AG08395 (cell line): Measurements from ENCODE around the gene B4GAT1.

Source experiments
- DNase-seq: peaks from one replicate; pipeline ENCODE4 v3.0.0; 2012; ENCODE audit warnings: mixed read lengths, low spot score

B4GAT1 gene

GRCh38 chr11:66336234-66337102 is 11.0 kb downstream of the B4GAT1 start, which contains the start of gene RIN1:
RIN1 (minus strand) TSS chr11:66336434; CDS start chr11:66336402, 32 bp downstream.
- DNase-seq: peak; percentile 97

DNA sequence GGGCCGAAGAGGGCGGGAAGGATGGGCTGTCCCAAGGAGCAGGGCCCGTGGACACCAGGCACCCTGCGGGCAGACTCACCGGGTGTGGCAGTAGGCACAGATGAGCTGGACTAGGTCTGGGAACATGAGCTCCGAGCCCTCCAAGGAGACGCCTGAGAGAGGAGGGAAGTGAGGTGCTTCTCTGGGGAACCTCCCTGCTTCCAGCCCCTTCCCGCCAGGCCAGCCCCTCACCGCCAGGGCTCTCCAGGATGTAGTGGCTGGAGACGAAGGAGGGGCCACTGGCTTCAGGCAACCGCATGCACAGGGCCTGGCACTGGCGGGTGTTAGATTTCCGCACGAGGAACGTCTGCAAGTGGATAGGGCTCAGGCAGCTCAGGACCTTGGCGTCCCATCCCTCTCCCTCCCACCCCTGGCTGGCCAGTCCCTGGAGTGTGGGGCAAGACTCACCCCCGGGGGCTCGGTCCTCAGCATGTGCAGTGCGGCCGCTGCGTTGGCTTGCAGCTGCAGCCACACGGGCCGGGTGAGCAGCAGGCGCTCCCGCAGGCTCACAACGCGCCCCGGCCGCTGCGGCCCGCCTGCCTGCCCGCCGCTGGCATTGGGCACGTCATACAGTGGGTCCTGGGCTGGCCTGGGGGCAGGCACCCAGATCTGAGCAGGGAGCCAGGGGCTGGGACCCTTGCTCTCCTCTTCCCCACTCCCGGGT is 11.7 kb downstream of the B4GAT1 start:
- peak; percentile 44 for DNase-seq

DNA sequence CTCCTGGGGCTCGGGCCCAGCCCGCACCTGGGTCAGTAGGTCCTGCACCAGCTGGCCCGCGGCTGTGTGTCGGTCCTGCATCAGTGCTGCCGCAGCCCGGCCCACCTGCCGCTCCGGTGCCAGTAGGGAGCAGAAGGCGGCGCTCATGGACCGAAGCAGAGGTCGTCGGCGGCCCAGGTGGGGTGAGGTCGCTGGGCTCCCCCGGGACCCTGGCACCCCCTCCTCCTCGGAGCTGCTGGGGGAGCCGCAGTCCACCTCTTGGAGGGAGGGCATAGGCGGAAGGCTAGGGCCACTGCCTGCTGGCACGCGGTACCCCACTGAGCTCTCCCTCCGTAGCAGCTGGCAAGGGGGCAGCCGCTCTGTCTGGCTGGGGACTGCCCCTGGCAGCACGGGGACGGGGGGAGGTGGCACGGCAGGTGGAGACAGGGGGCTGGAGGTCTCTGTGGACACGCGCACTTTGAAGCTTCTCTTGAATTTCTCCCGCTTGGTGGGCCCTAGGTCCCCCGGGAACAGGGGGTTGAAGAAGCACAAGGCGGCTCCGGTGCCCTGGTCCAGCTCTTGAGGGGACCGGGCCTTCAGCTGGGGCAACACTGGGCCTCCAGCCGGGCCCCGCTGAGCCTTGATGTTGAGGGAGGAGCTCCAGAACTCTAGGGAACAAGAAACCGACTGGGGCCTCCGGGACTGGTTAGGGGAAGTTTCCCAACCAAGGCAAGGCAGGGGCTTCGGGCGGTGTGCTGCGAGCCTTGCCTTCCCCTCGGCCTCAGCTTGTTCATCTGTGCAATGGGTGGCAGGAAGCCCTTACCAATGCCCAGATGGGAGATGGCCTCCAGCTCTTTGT is 12.6 kb downstream of the B4GAT1 start:
- no peak for DNase-seq

DNA sequence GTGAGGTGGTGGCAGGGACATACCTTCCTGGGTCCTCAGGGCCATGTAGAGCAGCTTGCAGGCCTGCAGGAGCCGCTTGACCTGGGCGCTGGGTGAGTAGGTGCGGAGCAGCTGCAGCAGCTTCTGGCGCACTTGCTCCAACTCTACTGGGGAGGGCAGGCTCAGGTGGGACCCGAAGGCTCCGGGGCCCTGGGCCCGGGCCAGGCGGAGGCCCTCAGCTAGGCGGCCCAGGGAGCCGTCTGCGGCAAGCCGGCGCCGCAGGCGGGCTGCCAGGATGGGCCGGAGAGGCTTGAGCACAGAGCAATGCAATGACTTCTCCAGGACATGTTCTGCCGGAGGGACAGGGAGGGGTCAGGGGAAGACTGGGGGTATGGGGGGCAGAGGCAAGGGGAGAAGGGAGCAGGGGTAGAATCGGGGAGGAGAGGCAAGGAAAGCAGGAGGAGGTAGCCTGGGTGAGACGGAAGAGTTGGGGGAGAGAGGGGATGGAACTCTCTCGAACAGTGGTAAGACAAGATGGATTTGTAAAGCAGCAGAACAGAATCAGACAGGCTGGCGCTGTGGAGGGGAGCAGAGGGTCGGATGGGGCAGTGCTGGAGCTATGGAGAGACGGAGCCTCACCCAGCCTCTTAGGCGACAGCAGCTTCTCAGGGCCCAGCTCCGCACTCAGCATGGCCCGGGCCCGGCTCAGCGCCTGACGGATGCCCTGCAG is 13.4 kb downstream of the B4GAT1 start:
- DNase-seq: no peak

DNA sequence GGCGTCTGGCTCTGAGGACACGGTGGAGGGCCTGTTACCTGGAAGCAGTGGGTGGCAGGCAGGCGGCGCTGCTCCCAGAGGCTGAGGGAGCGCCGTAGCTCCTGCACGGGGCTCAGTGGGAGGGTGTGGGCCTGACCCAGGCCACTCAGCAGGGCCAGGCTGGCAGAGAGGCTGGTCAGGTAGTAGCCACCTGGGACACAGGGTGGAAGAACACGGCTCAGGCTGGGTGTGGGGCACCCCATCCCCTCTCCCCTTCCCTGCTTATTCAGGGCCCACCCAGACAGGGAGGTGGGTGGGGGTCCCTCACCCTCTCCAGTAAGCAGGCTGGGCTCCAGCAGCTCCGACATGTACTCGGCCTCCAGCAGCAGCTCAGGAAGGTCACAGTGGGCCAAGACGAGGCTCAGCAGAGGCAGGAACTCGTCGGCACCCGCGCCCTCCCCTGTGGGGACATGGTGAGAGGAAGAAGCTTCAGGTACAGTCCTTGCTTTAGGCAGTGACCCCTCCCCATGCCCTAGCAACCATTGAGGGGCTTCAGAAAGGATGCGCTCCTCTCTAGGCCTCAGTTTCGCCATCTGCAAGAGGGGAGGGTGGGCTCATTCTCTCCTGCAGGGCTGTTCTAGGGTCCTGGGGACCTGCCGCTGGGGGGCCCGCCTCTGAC is 14.1 kb downstream of the B4GAT1 start:
- no peak for DNase-seq

- no peak for DNase-seq
Observed at GRCh38 chr11:66332371-66333219, 14.8 kb downstream of the B4GAT1 start.

- no peak for DNase-seq
Observed at GRCh38 chr11:66331542-66332370, 15.7 kb downstream of the B4GAT1 start.

GRCh38 chr11:66330931-66331330 is 16.5 kb downstream of the B4GAT1 start:
- DNase-seq: no peak

GRCh38 chr11:66329165-66329673 is 18.2 kb downstream of the B4GAT1 start:
- no peak for DNase-seq

DNA sequence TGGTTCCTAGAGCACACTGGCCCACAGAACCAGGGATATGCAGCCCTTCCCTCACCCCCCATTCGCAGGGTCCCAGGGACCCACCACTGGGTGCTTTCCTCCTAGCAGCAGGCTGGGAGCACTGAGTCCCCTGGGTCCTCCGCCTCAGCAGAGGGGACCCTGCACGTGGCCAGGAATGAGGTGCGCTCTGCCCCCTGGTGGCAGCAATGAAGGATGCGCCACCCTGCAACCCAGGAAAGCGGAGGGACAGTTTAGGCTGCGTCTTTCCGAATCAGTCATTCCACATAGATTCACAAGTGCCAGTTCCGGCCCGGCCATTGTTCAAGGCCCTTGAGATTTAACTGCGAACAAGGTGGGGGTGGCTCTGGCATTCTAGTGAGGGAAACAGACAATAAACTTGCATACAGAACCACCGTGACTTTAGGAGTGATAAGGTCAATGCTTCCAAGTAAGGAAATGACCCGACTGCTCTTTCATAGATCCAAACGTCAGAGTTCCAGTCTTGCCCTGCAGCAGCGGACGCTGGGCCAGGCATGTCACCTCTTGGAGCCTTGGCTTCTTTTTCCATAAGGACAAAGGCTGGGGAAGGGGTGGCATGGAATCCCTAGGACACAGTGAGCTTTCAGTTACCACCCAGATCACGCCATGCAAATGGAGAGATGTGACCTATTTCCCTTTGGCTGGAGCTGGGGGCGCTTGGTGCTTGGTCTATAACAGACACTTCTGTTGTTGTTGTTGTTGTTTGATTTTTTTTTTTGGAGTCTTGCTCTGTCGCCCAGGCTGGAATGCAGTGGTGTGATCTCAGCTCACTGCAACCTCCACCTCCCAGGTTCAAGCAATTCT is 18.9 kb downstream of the B4GAT1 start:
- peak; percentile 81 for DNase-seq

DNA sequence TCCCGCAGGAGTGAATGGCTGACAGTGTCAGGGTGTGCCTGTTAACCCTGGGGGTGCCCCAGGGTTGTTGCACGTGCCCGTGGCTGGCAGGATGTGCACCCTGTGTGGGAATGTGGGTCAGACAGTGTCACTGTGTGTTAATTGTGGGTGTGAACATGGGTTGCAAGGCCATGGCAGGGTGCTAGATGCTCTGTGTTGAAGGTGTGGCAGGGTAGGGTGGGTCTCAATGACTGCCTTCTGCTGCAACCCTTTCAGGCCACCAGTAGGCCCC is 19.5 kb downstream of the B4GAT1 start:
- DNase-seq: no peak

DNA sequence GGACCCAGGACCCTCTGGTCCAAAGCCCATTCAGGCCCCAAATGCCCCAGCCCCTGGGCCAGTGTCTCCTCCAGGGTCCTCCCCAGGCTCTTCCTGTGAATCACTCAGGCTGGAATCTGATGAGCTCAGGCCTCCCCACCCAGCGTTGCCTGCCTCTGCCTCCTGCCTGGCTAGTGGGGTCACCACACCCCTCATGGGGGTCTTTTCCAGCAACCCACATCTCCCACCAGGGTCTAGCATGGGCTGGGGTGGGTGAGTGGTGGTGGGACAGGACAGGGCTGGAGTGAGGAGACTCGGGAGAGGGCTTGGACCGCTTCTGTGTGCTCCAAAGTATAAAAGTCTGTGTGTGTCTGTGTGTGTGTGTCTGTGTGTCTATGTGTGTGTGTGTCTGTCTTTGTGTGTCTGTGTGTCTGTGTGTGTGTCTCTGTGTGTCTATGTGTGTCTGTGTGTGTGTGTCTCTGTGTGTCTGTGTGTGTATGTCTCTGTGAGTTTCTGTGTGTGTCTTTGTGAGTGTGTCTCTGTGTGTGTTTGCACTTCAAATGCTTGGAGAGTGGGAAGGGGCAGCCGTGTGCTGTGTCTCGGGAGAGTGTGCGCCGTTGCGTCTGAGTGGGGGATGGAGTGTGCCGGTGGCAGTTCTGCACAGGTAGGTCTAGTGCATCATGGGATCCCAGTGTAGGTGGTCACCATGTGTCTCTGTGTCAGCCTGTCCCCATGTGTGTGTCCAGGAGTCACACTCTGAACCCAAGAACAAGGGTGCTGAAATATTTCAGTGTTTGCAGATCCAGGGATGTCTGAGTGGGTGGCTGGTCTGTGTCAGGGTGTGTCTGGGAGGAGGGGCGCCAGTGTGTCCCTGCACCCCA is 20.0 kb downstream of the B4GAT1 start:
- DNase-seq: peak; percentile 57

DNA sequence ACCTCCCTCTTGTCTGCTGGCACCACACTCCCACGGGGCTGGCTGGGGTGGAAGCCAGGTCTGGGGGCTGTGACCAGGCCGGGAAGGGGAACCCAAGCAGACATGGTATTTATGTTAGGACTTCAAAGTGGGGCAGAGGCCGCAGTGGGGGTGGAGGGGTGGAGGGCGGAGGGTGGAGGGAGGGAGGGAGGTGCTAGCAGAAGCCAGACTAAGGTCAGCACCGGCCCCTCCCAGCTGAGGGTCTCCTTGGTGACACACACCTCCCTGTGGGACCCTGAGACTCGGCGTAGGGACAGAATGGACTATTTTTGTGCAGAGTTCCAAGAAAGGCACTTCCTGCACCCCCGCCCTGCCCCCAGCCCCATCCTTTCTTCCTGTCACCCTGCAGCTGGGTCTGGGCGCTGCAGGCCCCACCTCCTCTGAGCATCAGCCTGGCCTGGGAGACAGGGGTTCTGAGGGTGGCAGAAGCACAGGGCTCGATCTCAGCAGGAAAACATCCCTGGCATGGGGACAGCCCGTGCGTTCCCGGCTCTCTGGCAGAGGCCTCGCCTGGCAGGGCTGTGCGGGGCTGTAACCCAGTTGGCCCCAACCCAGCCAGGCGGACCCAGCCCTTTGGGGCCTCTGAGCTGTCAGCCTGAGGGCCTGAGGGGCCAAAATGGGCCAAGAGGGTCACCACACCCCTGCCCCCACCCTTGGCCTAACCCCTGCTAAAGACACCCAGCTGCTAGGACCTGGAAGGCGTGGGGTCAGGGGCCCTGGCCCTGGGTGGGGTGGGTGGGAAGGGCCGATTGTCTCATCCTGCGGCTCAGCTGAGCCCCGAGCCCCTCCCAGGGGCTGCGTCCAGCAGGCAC is 20.9 kb downstream of the B4GAT1 start:
- peak; percentile 70 for DNase-seq

GRCh38 chr11:66325263-66325671 is 22.2 kb downstream of the B4GAT1 start:
- no peak for DNase-seq

GRCh38 chr11:66324664-66325063 is 22.8 kb downstream of the B4GAT1 start:
- DNase-seq: peak; percentile 44

- DNase-seq: no peak
Observed at GRCh38 chr11:66323684-66324083, 23.7 kb downstream of the B4GAT1 start.
